Trophoblast cell (in vitro differentiated cells and primary cell): Measurements from ENCODE around the gene FRMD4A.

ENCODE experiments used
- DNase-seq, 2 donors: peaks; one replicate each; pipeline ENCODE4 v3.0.0-alpha.2; 2016
- H2AFZ ChIP-seq: 2 replicates; pipeline ENCODE4 v1.6.1; 2013; ENCODE audit warnings: low read length, moderate library complexity, mild to moderate bottlenecking; ENCODE audit not compliant: insufficient read depth, poor library complexity
- H2AK5ac ChIP-seq: 2 replicates; pipeline ENCODE4 v1.6.1; 2013; ENCODE audit warnings: mild to moderate bottlenecking, low read length
- H2BK120ac ChIP-seq: 2 replicates; pipeline ENCODE4 v1.6.1; 2013; ENCODE audit warnings: low read length, mild to moderate bottlenecking, moderate library complexity; ENCODE audit not compliant: insufficient read depth, poor library complexity
- H2BK12ac ChIP-seq: 2 replicates; pipeline ENCODE4 v1.6.1; 2013; ENCODE audit warnings: mild to moderate bottlenecking, low read length, moderate library complexity
- H2BK5ac ChIP-seq: 2 replicates; pipeline ENCODE4 v1.6.1; 2013; ENCODE audit warnings: low read length, low read depth, moderate library complexity, mild to moderate bottlenecking; ENCODE audit not compliant: poor library complexity
- H3K14ac ChIP-seq: 2 replicates; pipeline ENCODE4 v1.6.1; 2013; ENCODE audit warnings: mild to moderate bottlenecking, low read length
- H3K18ac ChIP-seq: 2 replicates; pipeline ENCODE4 v1.6.1; 2013; ENCODE audit warnings: mild to moderate bottlenecking, low read length
- H3K23ac ChIP-seq: 2 replicates; pipeline ENCODE4 v1.6.1; 2013; ENCODE audit warnings: low read length
- H3K27ac ChIP-seq: 2 replicates; pipeline ENCODE4 v1.5.1; 2013; ENCODE audit warnings: low read depth, mild to moderate bottlenecking, inconsistent platforms, low read length, moderate library complexity
- H3K27me3 ChIP-seq: 2 replicates; pipeline ENCODE4 v1.6.1; 2013; ENCODE audit warnings: inconsistent platforms, mild to moderate bottlenecking, low read length, moderate library complexity; ENCODE audit not compliant: insufficient read depth
- H3K36me3 ChIP-seq, 2 experiments: 1 replicate in 1 of 2; 2 replicates in 1 of 2; pipeline ENCODE4 v1.6.1; 2013; ENCODE audit warnings: low read length in 2 of 2, mild to moderate bottlenecking in 2 of 2, moderate library complexity in 1 of 2; ENCODE audit not compliant: insufficient read depth in 2 of 2, control insufficient read depth in 1 of 2
- H3K4ac ChIP-seq: 2 replicates; pipeline ENCODE4 v1.6.1; 2013; ENCODE audit warnings: low read depth, mild to moderate bottlenecking, low read length, moderate library complexity
- H3K4me1 ChIP-seq, 2 experiments: 1 replicate in 1 of 2; 2 replicates in 1 of 2; pipeline ENCODE4 v1.6.1; 2013; ENCODE audit warnings: low read length in 2 of 2, mild to moderate bottlenecking in 2 of 2, moderate library complexity in 1 of 2; ENCODE audit not compliant: insufficient read depth in 2 of 2, control insufficient read depth in 1 of 2
- H3K4me2 ChIP-seq: 2 replicates; pipeline ENCODE4 v1.6.1; 2013; ENCODE audit warnings: inconsistent platforms, mild to moderate bottlenecking, low read length, moderate library complexity
- H3K4me3 ChIP-seq: 2 replicates; pipeline ENCODE4 v1.5.1; 2013; ENCODE audit warnings: mild to moderate bottlenecking, low read depth, low read length, inconsistent platforms
- H3K79me1 ChIP-seq: one replicate; pipeline ENCODE4 v1.6.1; 2013; ENCODE audit warnings: low read length
- H3K79me2 ChIP-seq: 2 replicates; pipeline ENCODE4 v1.6.1; 2013; ENCODE audit warnings: low read length, mild to moderate bottlenecking; ENCODE audit not compliant: control insufficient read depth, insufficient read depth, poor library complexity
- H3K9ac ChIP-seq: 2 replicates; pipeline ENCODE4 v1.6.1; 2013; ENCODE audit warnings: mild to moderate bottlenecking, low read length
- H3K9me3 ChIP-seq: 2 replicates; pipeline ENCODE4 v1.6.1; 2013; ENCODE audit warnings: low read depth, mild to moderate bottlenecking, control low read depth, inconsistent platforms, low read length; ENCODE audit not compliant: insufficient read depth
- H4K12ac ChIP-seq: 2 replicates; pipeline ENCODE4 v1.6.1; 2013; ENCODE audit warnings: low read depth, mild to moderate bottlenecking, low read length, moderate library complexity
- H4K8ac ChIP-seq: 2 replicates; pipeline ENCODE4 v1.6.1; 2013; ENCODE audit warnings: low read depth, mild to moderate bottlenecking, low read length, moderate library complexity
- H4K91ac ChIP-seq: one replicate; pipeline ENCODE4 v1.6.1; 2013; ENCODE audit warnings: low read depth, mild to moderate bottlenecking, low read length, moderate library complexity
- WGBS: extraction: QIAGEN DNeasy Blood & Tissue Kit; methylation state at CpG from one replicate; pipeline ENCODE4 v1.1.7; 2013; ENCODE audit warnings: missing lambda C conversion rate; ENCODE audit not compliant: insufficient read length, insufficient coverage; ENCODE audit errors: extremely low coverage; 5-methylcytosine and 5-hydroxymethylcytosine counted together

FRMD4A gene

GRCh38 chr10:13815756-13816155 lies 515.0 kb downstream of the FRMD4A start:
- H3K4me2 ChIP-seq, result no peak overlapping the region
- peaks cover 0 to 2% of the 10 kb centered on the region in 2 experiments for H3K36me3 ChIP-seq
- H3K18ac ChIP-seq, result no peak overlapping the region
- no peaks in the 10 kb centered on the region for H3K27me3 ChIP-seq
- no peaks in the 10 kb centered on the region for H3K79me2 ChIP-seq
- H2BK12ac ChIP-seq, result no peak overlapping the region
- no peaks in the 10 kb centered on the region for H3K79me1 ChIP-seq
- H3K4ac ChIP-seq, result no peak overlapping the region
- H2BK120ac ChIP-seq, result no peak overlapping the region
- no peak overlapping the region for H3K23ac ChIP-seq
- H3K4me3 ChIP-seq, result no peak overlapping the region
- no peak overlapping the region for H2AK5ac ChIP-seq
- H4K91ac ChIP-seq, result no peak overlapping the region
- DNase-seq, result peak in 1 of 2 donors; percentile 44
- H2AFZ ChIP-seq, result no peak overlapping the region
- H3K4me1 ChIP-seq, result no peaks in the 10 kb centered on the region
- H3K27ac ChIP-seq, result no peak overlapping the region
- no peak overlapping the region for H4K8ac ChIP-seq
- no peak overlapping the region for H3K14ac ChIP-seq
- no peak overlapping the region for H2BK5ac ChIP-seq
- no peak overlapping the region for H3K9ac ChIP-seq
- no peak overlapping the region for H4K12ac ChIP-seq
- H3K9me3 ChIP-seq, result peaks cover 2% of the 10 kb centered on the region

DNA sequence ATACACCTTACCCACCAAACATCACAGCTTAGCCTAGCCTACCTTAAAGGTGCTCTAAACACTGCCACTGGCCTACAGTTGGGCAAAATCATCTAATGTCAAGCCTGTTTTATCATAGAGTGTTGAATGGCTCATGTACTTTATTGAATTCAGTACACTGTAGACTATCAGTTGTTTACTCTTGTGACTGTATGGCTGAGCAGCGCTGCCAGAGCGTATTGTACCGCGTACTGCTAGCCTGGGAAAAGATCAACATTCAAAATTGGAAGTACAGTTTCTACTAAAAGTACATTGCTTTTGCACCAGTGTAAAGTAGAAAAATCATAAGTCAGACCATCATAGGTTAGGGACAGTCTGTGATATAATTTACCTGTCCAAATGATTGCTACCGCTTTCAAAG lies 517.2 kb downstream of the FRMD4A start:
- no peak overlapping the region for H3K18ac ChIP-seq
- no peak overlapping the region for H3K4me2 ChIP-seq
- no CpG with 5 or more reads among the region's 5 CpGs for WGBS
- H3K9me3 ChIP-seq, result peaks cover 2% of the 10 kb centered on the region
- H2BK120ac ChIP-seq, result no peak overlapping the region
- H3K79me2 ChIP-seq, result no peaks in the 10 kb centered on the region
- no peak overlapping the region for H3K4me3 ChIP-seq
- H3K79me1 ChIP-seq, result no peaks in the 10 kb centered on the region
- H4K12ac ChIP-seq, result no peak overlapping the region
- no peak for DNase-seq
- no peak overlapping the region for H2BK12ac ChIP-seq
- peaks cover 0 to 2% of the 10 kb centered on the region in 2 experiments for H3K36me3 ChIP-seq
- H2AFZ ChIP-seq, result no peak overlapping the region
- H3K9ac ChIP-seq, result no peak overlapping the region
- no peak overlapping the region for H4K8ac ChIP-seq
- H3K4me1 ChIP-seq, result peaks cover 4 to 5% of the 10 kb centered on the region in 2 experiments
- H4K91ac ChIP-seq, result no peak overlapping the region
- H3K27ac ChIP-seq, result no peak overlapping the region
- H3K4ac ChIP-seq, result no peak overlapping the region
- H3K27me3 ChIP-seq, result no peaks in the 10 kb centered on the region
- H2AK5ac ChIP-seq, result no peak overlapping the region
- H3K23ac ChIP-seq, result no peak overlapping the region
- H3K14ac ChIP-seq, result no peak overlapping the region
- H2BK5ac ChIP-seq, result no peak overlapping the region

DNA sequence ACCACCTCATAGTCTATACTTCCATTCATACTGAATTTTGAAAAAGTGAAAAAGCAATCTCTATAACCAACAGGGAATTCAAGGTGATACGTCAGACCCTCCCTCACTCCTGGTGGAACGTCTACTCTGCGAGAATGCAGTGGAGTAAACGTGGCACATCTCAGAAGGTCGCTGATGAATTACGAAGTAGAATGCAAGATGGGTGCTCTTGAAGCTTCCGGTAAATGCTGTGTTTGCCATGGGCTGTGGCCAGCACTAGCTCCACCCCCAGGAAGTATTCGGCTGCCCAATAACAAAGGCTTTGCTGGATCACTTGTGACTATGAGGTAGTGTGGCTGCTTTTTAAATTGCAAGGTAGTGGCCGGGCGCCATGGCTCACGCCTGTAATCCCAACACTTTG lies 517.9 kb downstream of the FRMD4A start:
- no peak for DNase-seq
- Histone ChIP-seq H2BK12ac (no peak overlapping the region), H4K8ac (no peak overlapping the region), H3K79me1 (no peaks in the 10 kb centered on the region), H3K36me3 (peaks cover 0 to 2% of the 10 kb centered on the region in 2 experiments), H3K9ac (no peak overlapping the region), H3K27me3 (no peaks in the 10 kb centered on the region), H3K14ac (no peak overlapping the region), H3K4me3 (no peak overlapping the region), H3K4me1 (peaks cover 4 to 5% of the 10 kb centered on the region in 2 experiments), H3K79me2 (no peaks in the 10 kb centered on the region), H3K9me3 (peaks cover 2% of the 10 kb centered on the region), H2AK5ac (no peak overlapping the region), H3K4me2 (no peak overlapping the region), H2BK5ac (no peak overlapping the region), H4K12ac (no peak overlapping the region), H3K27ac (no peak overlapping the region), H3K23ac (no peak overlapping the region), H3K18ac (no peak overlapping the region), H2AFZ (no peak overlapping the region), H4K91ac (no peak overlapping the region), H2BK120ac (no peak overlapping the region), H3K4ac (no peak overlapping the region)
- no CpG with 5 or more reads among the region's 11 CpGs for WGBS

GRCh38 chr10:13810568-13810967 lies 520.2 kb downstream of the FRMD4A start:
- Histone ChIP-seq H4K8ac (no peak overlapping the region), H2BK120ac (no peak overlapping the region), H3K79me1 (no peaks in the 10 kb centered on the region), H3K4me3 (no peak overlapping the region), H3K9me3 (no peaks in the 10 kb centered on the region), H4K12ac (no peak overlapping the region), H2BK5ac (no peak overlapping the region), H3K36me3 (no peaks in the 10 kb centered on the region), H3K79me2 (no peaks in the 10 kb centered on the region), H3K4ac (no peak overlapping the region), H3K14ac (no peak overlapping the region), H2AK5ac (no peak overlapping the region), H2AFZ (no peak overlapping the region), H3K4me1 (peaks cover 4 to 5% of the 10 kb centered on the region in 2 experiments), H2BK12ac (no peak overlapping the region), H4K91ac (no peak overlapping the region), H3K9ac (no peak overlapping the region), H3K18ac (no peak overlapping the region), H3K27ac (no peak overlapping the region), H3K4me2 (no peak overlapping the region), H3K23ac (no peak overlapping the region), H3K27me3 (no peaks in the 10 kb centered on the region)
- no CpG with 5 or more reads among the region's 4 CpGs for WGBS
- no peak for DNase-seq
